Naive thymus-derived CD4-positive, alpha-beta T cell (primary cell): ENCODE measurements around the gene KDR. TPM values are rescaled to one million over a fixed set of nuclear protein-coding genes. Genes with fewer than 3 reads are reported as not detected.

Source experiments
- ATAC-seq: fragments of 150-1000 bp; cut with Tn5 transposase; 2 replicates; pipeline ENCODE4 v1.10.0; 2021; ENCODE audit warnings: mild to moderate bottlenecking, moderate library complexity
- CTCF ChIA-PET: fragments of 350-600 bp; sonication (Branson Sonifier 250); formaldehyde crosslinking; loops from one replicate; lab custom pipeline; 2021; ENCODE audit warnings: antibody characterized with exemption; lab: Charles Lee
- POLR2A ChIA-PET: fragments of 350-600 bp; sonication (Branson Sonifier 250); formaldehyde crosslinking; loops from one replicate; lab custom pipeline; 2021; ENCODE audit warnings: antibody characterized with exemption, inconsistent platforms; lab: Charles Lee
- DNase-seq, 9 donors: peaks; one replicate each; pipeline versions ENCODE4 v3.0.0 to v3.0.0-alpha.2; 2020 to 2022; ENCODE audit warnings: mixed read lengths in 1 of 9
- H3K27ac ChIP-seq: one replicate; pipeline ENCODE4 v1.7.0; 2013; ENCODE audit warnings: mild to moderate bottlenecking, low read depth, low read length, moderate library complexity
- H3K27me3 ChIP-seq, 2 donors: one replicate each; pipeline ENCODE4 v1.7.0; 2013; ENCODE audit warnings: low read length in 2 of 2, mild to moderate bottlenecking in 2 of 2, moderate library complexity in 2 of 2; ENCODE audit not compliant: control insufficient read depth in 2 of 2, insufficient read depth in 2 of 2
- H3K36me3 ChIP-seq, 3 experiments: 1 replicate in 2 of 3; 2 replicates in 1 of 3; pipeline ENCODE4 v1.7.0; 2013; ENCODE audit warnings: low read length in 3 of 3, mild to moderate bottlenecking in 3 of 3, moderate library complexity in 1 of 3; ENCODE audit not compliant: insufficient read depth in 3 of 3, control insufficient read depth in 2 of 3
- H3K4me1 ChIP-seq, 2 donors: one replicate each; pipeline ENCODE4 v1.7.0; 2013; ENCODE audit warnings: low read length in 2 of 2, mild to moderate bottlenecking in 2 of 2, moderate library complexity in 1 of 2; ENCODE audit not compliant: control insufficient read depth in 2 of 2, insufficient read depth in 2 of 2
- H3K4me3 ChIP-seq: 2 replicates; pipeline ENCODE4 v1.7.0; 2013; ENCODE audit warnings: mild to moderate bottlenecking, low read length
- H3K9me3 ChIP-seq, 3 experiments: 1 replicate in 2 of 3; 2 replicates in 1 of 3; pipeline ENCODE4 v1.7.0; 2013; ENCODE audit warnings: low read length in 3 of 3; ENCODE audit not compliant: control insufficient read depth in 2 of 3
- H3K27ac Mint-ChIP-seq, 9 donors: one replicate each; pipeline ENCODE4 v1.8.0; 2020 to 2022; ENCODE audit warnings: mixed read lengths in 9 of 9, mild to moderate bottlenecking in 8 of 9, moderate library complexity in 5 of 9, inconsistent platforms in 2 of 9
- H3K27me3 Mint-ChIP-seq, 5 donors: one replicate each; pipeline ENCODE4 v1.8.0; 2021 to 2022; ENCODE audit warnings: mixed read lengths in 5 of 5, mild to moderate bottlenecking in 1 of 5
- H3K36me3 Mint-ChIP-seq, 5 donors: one replicate each; pipeline ENCODE4 v1.8.0; 2020 to 2022; ENCODE audit warnings: mixed read lengths in 5 of 5, mild to moderate bottlenecking in 3 of 5, inconsistent platforms in 1 of 5
- H3K4me1 Mint-ChIP-seq, 7 donors: one replicate each; pipeline ENCODE4 v1.8.0; 2020 to 2022; ENCODE audit warnings: mixed read lengths in 7 of 7, mild to moderate bottlenecking in 3 of 7, inconsistent platforms in 1 of 7
- H3K4me3 Mint-ChIP-seq, 10 donors: one replicate each; pipeline ENCODE4 v1.8.0; 2020 to 2022; ENCODE audit warnings: mild to moderate bottlenecking in 10 of 10, mixed read lengths in 10 of 10, moderate library complexity in 6 of 10, inconsistent platforms in 2 of 10
- H3K9me3 Mint-ChIP-seq, 11 donors: one replicate each; pipeline ENCODE4 v1.8.0; 2020 to 2022; ENCODE audit warnings: mixed read lengths in 11 of 11, mild to moderate bottlenecking in 4 of 11, inconsistent platforms in 1 of 11, moderate library complexity in 1 of 11
- intact Hi-C, 2 donors: fragments of 100-400 bp; cut with micrococcal nuclease; formaldehyde crosslinking; loops; one replicate each; pipeline ENCODE4 v1.15.1; 2023
- polyA plus RNA-seq, 2 donors: library from polyadenylated mRNA; unstranded; fragments of 300-500 nt; fragmentation: Illumina TruSeq; gene quantifications; one replicate each; pipeline ENCODE4 v1.2.3, GENCODE V29; 2021
- total RNA-seq, 6 experiments: library from RNA in 5 of 6; stranded (reverse) in 5 of 6; gene quantifications; 1 replicate in 5 of 6; 2 replicates in 1 of 6; pipeline ENCODE4 v1.2.3 and lab custom pipeline; 2021 to 2026

The KDR gene
- total and polyA plus RNA-seq, 7 experiments from 2014 or later, result not detected

GRCh38 chr4:55078987-55079386 is 46.4 kb downstream of the KDR start:
- no peak overlapping the region for H3K4me3 Mint-ChIP-seq
- POLR2A ChIA-PET, result no interaction called here
- Histone ChIP-seq H3K27ac (no peak overlapping the region), H3K9me3 (no peaks in the 10 kb centered on the region), H3K36me3 (no peaks in the 10 kb centered on the region), H3K4me3 (no peak overlapping the region), H3K27me3 (no peaks in the 10 kb centered on the region), H3K4me1 (no peaks in the 10 kb centered on the region)
- no peak for ATAC-seq
- H3K27me3 Mint-ChIP-seq, result peaks cover 0 to 38% (median 15%) of the 10 kb centered on the region in 5 donors
- intact Hi-C loops, result no loop called here
- H3K27ac Mint-ChIP-seq, result no peak overlapping the region
- peaks cover 0 to 9% (median 0%) of the 10 kb centered on the region in 7 donors for H3K4me1 Mint-ChIP-seq
- CTCF ChIA-PET, result no interaction called here
- no peak for DNase-seq
- peaks cover 0 to 4% (median 0%) of the 10 kb centered on the region in 11 donors for H3K9me3 Mint-ChIP-seq
- H3K36me3 Mint-ChIP-seq, result no peaks in the 10 kb centered on the region

- peaks cover 0 to 9% (median 0%) of the 10 kb centered on the region in 7 donors for H3K4me1 Mint-ChIP-seq
- ChIA-PET CTCF (no interaction called here), POLR2A (no interaction called here)
- H3K27me3 Mint-ChIP-seq, result peaks cover 0 to 36% (median 9%) of the 10 kb centered on the region in 5 donors
- Histone ChIP-seq H3K9me3 (no peaks in the 10 kb centered on the region), H3K27ac (no peak overlapping the region), H3K36me3 (no peaks in the 10 kb centered on the region), H3K27me3 (no peaks in the 10 kb centered on the region), H3K4me1 (no peaks in the 10 kb centered on the region), H3K4me3 (no peak overlapping the region)
- peaks cover 0 to 4% (median 0%) of the 10 kb centered on the region in 11 donors for H3K9me3 Mint-ChIP-seq
- H3K36me3 Mint-ChIP-seq, result no peaks in the 10 kb centered on the region
- no peak overlapping the region for H3K27ac Mint-ChIP-seq
- no peak overlapping the region for H3K4me3 Mint-ChIP-seq
- intact Hi-C loops, result no loop called here
- no peak for ATAC-seq
- DNase-seq, result no peak
Measured at GRCh38 chr4:55077577-55077976, 47.8 kb downstream of the KDR start.

DNA sequence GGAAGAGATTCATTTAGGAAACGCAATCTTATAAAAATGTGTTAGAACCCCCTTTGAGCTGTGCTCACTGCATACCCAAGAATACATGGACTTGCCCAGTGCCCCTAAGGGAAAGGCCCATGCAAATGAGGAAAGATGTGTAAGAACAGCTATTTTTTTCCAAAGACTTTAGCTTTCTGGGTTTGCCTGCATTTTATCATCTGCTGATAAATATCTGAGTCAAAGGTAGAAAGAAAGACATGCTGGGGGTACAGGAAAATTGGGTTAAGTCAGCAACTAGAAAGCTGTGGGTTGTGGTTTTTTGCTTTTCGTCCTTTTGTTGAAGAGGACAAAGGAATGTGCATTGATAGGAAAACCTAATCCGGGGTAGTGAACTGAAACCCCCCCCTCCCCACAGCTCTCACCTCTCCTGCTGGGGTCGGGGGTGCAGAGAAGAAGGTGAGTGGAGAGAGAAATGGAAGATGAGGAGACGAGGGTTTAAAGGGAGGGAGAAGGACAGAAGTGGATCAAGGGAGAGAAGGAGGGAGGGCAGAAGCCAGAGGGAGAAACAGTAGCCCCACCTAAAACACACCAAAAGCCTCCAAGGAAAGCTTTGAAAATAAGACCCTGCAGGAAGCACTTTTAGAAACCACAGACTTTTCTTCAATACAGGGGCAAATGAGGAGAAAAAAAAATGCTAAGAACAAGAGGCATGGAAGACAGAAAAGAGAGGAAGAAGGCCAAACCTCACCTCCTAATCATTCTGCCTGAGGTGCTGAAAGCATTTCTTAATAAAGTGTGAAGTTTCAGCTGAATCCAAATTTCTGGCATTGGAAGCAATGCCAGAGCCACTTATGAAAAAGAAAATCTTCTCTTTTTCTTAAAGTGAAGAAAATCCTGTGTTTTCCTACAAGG is 49.3 kb downstream of the KDR start:
- no peak overlapping the region for H3K27ac Mint-ChIP-seq
- H3K9me3 ChIP-seq, result no peaks in the 10 kb centered on the region
- POLR2A ChIA-PET, result no interaction called here
- H3K4me3 Mint-ChIP-seq, result no peak overlapping the region
- H3K27me3 ChIP-seq, result no peaks in the 10 kb centered on the region
- CTCF ChIA-PET, result no interaction called here
- no peak overlapping the region for H3K27ac ChIP-seq
- peaks cover 0 to 9% (median 0%) of the 10 kb centered on the region in 7 donors for H3K4me1 Mint-ChIP-seq
- no peaks in the 10 kb centered on the region for H3K36me3 ChIP-seq
- no peak for ATAC-seq
- H3K4me3 ChIP-seq, result no peak overlapping the region
- no peak for DNase-seq
- peaks cover 0 to 36% (median 8%) of the 10 kb centered on the region in 5 donors for H3K27me3 Mint-ChIP-seq
- no peaks in the 10 kb centered on the region for H3K36me3 Mint-ChIP-seq
- peaks cover 0 to 4% (median 0%) of the 10 kb centered on the region in 11 donors for H3K9me3 Mint-ChIP-seq
- intact Hi-C loops, result no loop called here
- H3K4me1 ChIP-seq, result no peaks in the 10 kb centered on the region

DNA sequence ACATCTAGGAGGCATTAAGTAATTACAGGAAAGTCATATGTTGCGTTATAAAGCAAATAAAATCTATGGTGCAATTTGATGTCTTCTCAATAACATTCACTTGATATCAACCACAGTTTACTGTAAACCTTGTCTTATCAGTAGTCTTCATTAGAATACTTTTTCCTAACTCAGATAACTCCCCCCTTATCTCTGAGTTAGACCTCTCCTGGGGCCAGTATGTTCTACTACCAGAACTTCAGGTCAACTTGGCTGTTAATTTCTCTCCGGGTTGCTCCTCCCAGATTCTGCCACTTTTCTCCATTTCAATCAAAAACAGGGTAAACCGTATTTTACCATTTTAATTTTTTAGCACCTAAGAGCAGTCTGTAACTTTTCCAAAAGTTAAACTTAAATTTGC is 50.0 kb downstream of the KDR start:
- CTCF ChIA-PET, result no interaction called here
- Mint-ChIP-seq H3K4me1 (peaks cover 0 to 9% (median 0%) of the 10 kb centered on the region in 7 donors), H3K4me3 (no peak overlapping the region), H3K36me3 (no peaks in the 10 kb centered on the region), H3K27ac (no peak overlapping the region), H3K27me3 (peaks cover 0 to 33% (median 8%) of the 10 kb centered on the region in 5 donors), H3K9me3 (peaks cover 0 to 4% (median 0%) of the 10 kb centered on the region in 11 donors)
- H3K27ac ChIP-seq, result no peak overlapping the region
- DNase-seq (no peak), ATAC-seq (no peak)
- intact Hi-C loops, result no loop called here
- H3K27me3 ChIP-seq, result no peaks in the 10 kb centered on the region
- H3K36me3 ChIP-seq, result no peaks in the 10 kb centered on the region
- H3K4me3 ChIP-seq, result no peak overlapping the region
- H3K9me3 ChIP-seq, result no peaks in the 10 kb centered on the region
- no peaks in the 10 kb centered on the region for H3K4me1 ChIP-seq
- POLR2A ChIA-PET, result no interaction called here

DNA sequence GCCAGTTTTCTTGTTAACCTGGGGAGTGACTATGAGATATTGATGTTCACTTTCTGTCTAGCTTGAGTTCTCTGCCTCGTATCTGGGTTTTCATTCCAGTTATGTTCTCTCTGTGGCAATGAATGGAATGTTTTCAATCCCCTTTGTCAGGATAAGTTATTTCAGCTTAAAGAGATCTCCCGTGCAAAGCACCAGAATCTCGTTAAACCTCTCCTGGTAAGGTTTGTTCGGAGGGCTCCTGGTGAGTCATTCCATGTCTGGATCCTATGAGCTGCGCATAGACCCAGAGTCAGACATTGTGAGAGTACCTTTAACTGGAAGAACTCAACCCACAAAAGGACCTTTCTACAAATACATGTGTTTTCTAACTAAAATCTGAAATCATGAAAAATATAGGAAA is 51.0 kb downstream of the KDR start:
- H3K27me3 ChIP-seq, result no peaks in the 10 kb centered on the region
- H3K4me3 ChIP-seq, result no peak overlapping the region
- Mint-ChIP-seq H3K9me3 (peaks cover 0 to 4% (median 0%) of the 10 kb centered on the region in 11 donors), H3K27me3 (peaks cover 0 to 33% (median 8%) of the 10 kb centered on the region in 5 donors), H3K4me3 (no peak overlapping the region), H3K27ac (no peak overlapping the region), H3K36me3 (no peaks in the 10 kb centered on the region), H3K4me1 (peaks cover 0 to 9% (median 0%) of the 10 kb centered on the region in 7 donors)
- DNase-seq (no peak), ATAC-seq (no peak)
- intact Hi-C loops, result no loop called here
- no peaks in the 10 kb centered on the region for H3K36me3 ChIP-seq
- no peaks in the 10 kb centered on the region for H3K4me1 ChIP-seq
- CTCF ChIA-PET, result no interaction called here
- POLR2A ChIA-PET, result no interaction called here
- no peak overlapping the region for H3K27ac ChIP-seq
- H3K9me3 ChIP-seq, result no peaks in the 10 kb centered on the region

- peaks cover 0 to 5% (median 0%) of the 10 kb centered on the region in 11 donors for H3K9me3 Mint-ChIP-seq
- no peaks in the 10 kb centered on the region for H3K4me1 ChIP-seq
- DNase-seq (no peak), ATAC-seq (no peak)
- H3K27me3 Mint-ChIP-seq, result peaks cover 0 to 27% (median 13%) of the 10 kb centered on the region in 5 donors
- intact Hi-C loops, result no loop called here
- H3K36me3 Mint-ChIP-seq, result no peaks in the 10 kb centered on the region
- no peaks in the 10 kb centered on the region for H3K9me3 ChIP-seq
- no peaks in the 10 kb centered on the region for H3K27me3 ChIP-seq
- peaks cover 0 to 9% (median 0%) of the 10 kb centered on the region in 7 donors for H3K4me1 Mint-ChIP-seq
- no peak overlapping the region for H3K27ac ChIP-seq
- POLR2A ChIA-PET, result no interaction called here
- H3K4me3 ChIP-seq, result no peak overlapping the region
- CTCF ChIA-PET, result no interaction called here
- H3K4me3 Mint-ChIP-seq, result no peak overlapping the region
- H3K27ac Mint-ChIP-seq, result no peak overlapping the region
- no peaks in the 10 kb centered on the region for H3K36me3 ChIP-seq
Measured at GRCh38 chr4:55071951-55072350, 53.4 kb downstream of the KDR start.

DNA sequence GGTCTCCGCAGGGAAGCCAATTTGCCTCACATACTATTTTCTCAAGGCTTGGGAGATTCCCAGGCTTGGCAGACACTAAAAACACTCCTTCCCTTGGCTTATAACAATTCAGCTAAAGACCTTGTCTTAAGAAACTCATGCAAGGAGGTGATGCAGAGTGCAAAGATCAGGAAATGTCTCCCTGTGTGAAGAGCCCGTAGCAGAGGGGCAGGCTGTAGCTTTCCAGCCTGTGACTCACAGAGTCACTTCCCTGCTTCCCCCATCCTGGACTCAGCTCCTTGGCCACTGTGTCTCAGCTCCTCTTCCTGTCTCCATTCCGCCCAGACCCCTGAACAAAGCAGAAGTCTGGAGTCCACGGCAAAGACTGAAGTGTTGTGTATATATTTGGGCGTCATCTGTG is 56.1 kb downstream of the KDR start:
- no peaks in the 10 kb centered on the region for H3K9me3 ChIP-seq
- intact Hi-C loops, result no loop called here
- H3K4me1 Mint-ChIP-seq, result no peaks in the 10 kb centered on the region
- no peak overlapping the region for H3K27ac ChIP-seq
- ChIA-PET POLR2A (no interaction called here), CTCF (no interaction called here)
- H3K27ac Mint-ChIP-seq, result no peak overlapping the region
- no peaks in the 10 kb centered on the region for H3K36me3 Mint-ChIP-seq
- no peak overlapping the region for H3K4me3 ChIP-seq
- H3K27me3 ChIP-seq, result no peaks in the 10 kb centered on the region
- no peak overlapping the region for H3K4me3 Mint-ChIP-seq
- peaks cover 0 to 25% (median 5%) of the 10 kb centered on the region in 5 donors for H3K27me3 Mint-ChIP-seq
- H3K36me3 ChIP-seq, result no peaks in the 10 kb centered on the region
- no peaks in the 10 kb centered on the region for H3K4me1 ChIP-seq
- peaks cover 0 to 5% (median 0%) of the 10 kb centered on the region in 11 donors for H3K9me3 Mint-ChIP-seq
- DNase-seq (no peak), ATAC-seq (no peak)
